IMR-90 (cell line): ENCODE results near the gene MYBL2. TPM values are rescaled to one million over a fixed set of nuclear protein-coding genes. Genes with fewer than 3 reads are reported as not detected.

ENCODE experiments used
- ATAC-seq: fragments of 200-7000 bp; cut with Tn5 transposase; 2 replicates; pipeline ENCODE4 v1.9.1; 2020; ENCODE audit warnings: low read depth, mild to moderate bottlenecking, moderate library complexity
- BruUV-seq: library from RNA; stranded (reverse); fragments of 400-500 nt; replicated peaks from 2 replicates; lab custom pipeline; 2021; lab: Mats Ljungman, UMichigan
- CTCF ChIA-PET: fragments of 300-600 bp; formaldehyde crosslinking; extraction: SDS; loops from one replicate; lab custom pipeline; 2021; ENCODE audit warnings: antibody characterized with exemption; lab: Yijun Ruan, JAX
- POLR2A ChIA-PET: fragments of 300-600 bp; sonication (Branson Sonifier 250); formaldehyde crosslinking; loops from one replicate; lab custom pipeline; 2022; ENCODE audit warnings: antibody characterized with exemption; ENCODE audit not compliant: unreplicated experiment; lab: Charles Lee
- DNase-seq: peaks from one replicate; pipeline ENCODE4 v3.0.0; 2013
- H2AFZ ChIP-seq: replicated peaks from 2 replicates; pipeline ENCODE3; 2013; ENCODE audit warnings: low read length, mild to moderate bottlenecking; ENCODE audit not compliant: poor library complexity
- H2AK5ac ChIP-seq: 2 replicates; pipeline ENCODE4 v1.6.1; 2013; ENCODE audit warnings: low read depth, low read length, inconsistent platforms
- H2AK9ac ChIP-seq: replicated peaks from 2 replicates; pipeline ENCODE3; 2013; ENCODE audit warnings: mild to moderate bottlenecking, low read depth, low read length, moderate library complexity; ENCODE audit not compliant: poor library complexity
- H2BK120ac ChIP-seq: 2 replicates; pipeline ENCODE4 v1.6.1; 2013; ENCODE audit warnings: low read depth, low read length, inconsistent platforms
- H2BK15ac ChIP-seq: 3 replicates; pipeline ENCODE4 v1.6.1; 2013; ENCODE audit warnings: low read depth, low read length, inconsistent platforms
- H2BK20ac ChIP-seq: 2 replicates; pipeline ENCODE4 v1.6.1; 2013; ENCODE audit warnings: low read depth, mild to moderate bottlenecking, inconsistent platforms, low read length, moderate library complexity
- H2BK5ac ChIP-seq: 2 replicates; pipeline ENCODE4 v1.6.1; 2013; ENCODE audit warnings: mild to moderate bottlenecking, low read depth, low read length, inconsistent platforms; ENCODE audit not compliant: poor library complexity, severe bottlenecking
- H3K14ac ChIP-seq: replicated peaks from 2 replicates; pipeline ENCODE4 v1.6.1; 2013; ENCODE audit warnings: low read depth, low read length, inconsistent platforms
- H3K18ac ChIP-seq: 2 replicates; pipeline ENCODE4 v1.6.1; 2013; ENCODE audit warnings: low read depth, low read length, control low read depth
- H3K23ac ChIP-seq: 2 replicates; pipeline ENCODE4 v1.6.1; 2013; ENCODE audit warnings: low read depth, low read length, inconsistent platforms
- H3K27ac ChIP-seq: 2 replicates; pipeline ENCODE4 v1.5.1; 2013; ENCODE audit warnings: mild to moderate bottlenecking, control low read depth, low read length; ENCODE audit not compliant: insufficient read depth
- H3K27me3 ChIP-seq: 2 replicates; pipeline ENCODE4 v1.6.1; 2013; ENCODE audit warnings: low read length; ENCODE audit not compliant: control insufficient read depth, insufficient read depth
- H3K36me3 ChIP-seq: 2 replicates; pipeline ENCODE4 v1.6.1; 2013; ENCODE audit warnings: low read length, mixed read lengths; ENCODE audit not compliant: control insufficient read depth, insufficient read depth
- H3K4ac ChIP-seq: 2 replicates; pipeline ENCODE4 v1.6.1; 2013; ENCODE audit warnings: low read depth, low read length, inconsistent platforms
- H3K4me1 ChIP-seq: 2 replicates; pipeline ENCODE4 v1.6.1; 2013; ENCODE audit warnings: low read length, mixed read lengths; ENCODE audit not compliant: control insufficient read depth, insufficient read depth
- H3K4me2 ChIP-seq: 2 replicates; pipeline ENCODE4 v1.6.1; 2013; ENCODE audit warnings: low read depth, mild to moderate bottlenecking, control low read depth, low read length, moderate library complexity
- H3K4me3 ChIP-seq: 2 replicates; pipeline ENCODE4 v1.5.1; 2013; ENCODE audit warnings: low read depth, mild to moderate bottlenecking, control low read depth, low read length, moderate library complexity; ENCODE audit not compliant: insufficient read depth
- H3K56ac ChIP-seq: 2 replicates; pipeline ENCODE4 v1.6.1; 2013; ENCODE audit warnings: low read length, inconsistent platforms; ENCODE audit not compliant: insufficient read depth; ENCODE audit errors: extremely low read depth
- H3K79me1 ChIP-seq, 2 experiments: 2 replicates each; pipeline ENCODE4 v1.6.1; 2013; ENCODE audit warnings: low read length in 2 of 2, inconsistent platforms in 1 of 2, low read depth in 1 of 2
- H3K9ac ChIP-seq: 2 replicates; pipeline ENCODE4 v1.6.1; 2013; ENCODE audit warnings: low read depth, low read length, control low read depth
- H3K9me1 ChIP-seq: 2 replicates; pipeline ENCODE4 v1.6.1; 2013; ENCODE audit warnings: low read length, inconsistent platforms; ENCODE audit not compliant: insufficient read depth
- H3K9me3 ChIP-seq: 2 replicates; pipeline ENCODE4 v1.6.1; 2013; ENCODE audit warnings: low read length; ENCODE audit not compliant: control insufficient read depth, insufficient read depth
- H4K20me1 ChIP-seq: 2 replicates; pipeline ENCODE4 v1.6.1; 2013; ENCODE audit warnings: low read length, inconsistent platforms; ENCODE audit not compliant: insufficient read depth
- H4K5ac ChIP-seq: 2 replicates; pipeline ENCODE4 v1.6.1; 2013; ENCODE audit warnings: mild to moderate bottlenecking, low read depth, low read length, control low read depth
- H4K8ac ChIP-seq, 2 experiments: 2 replicates each; pipeline ENCODE4 v1.6.1; 2013; ENCODE audit warnings: low read depth in 2 of 2, low read length in 2 of 2, control low read depth in 1 of 2, inconsistent platforms in 1 of 2
- H4K91ac ChIP-seq: 2 replicates; pipeline ENCODE4 v1.6.1; 2013; ENCODE audit warnings: low read depth, low read length, inconsistent platforms; ENCODE audit not compliant: insufficient read depth
- BHLHE40 ChIP-seq: fragments of 150-350 bp; IDR thresholded peaks from 2 replicates; pipeline ENCODE4 v1.6.1; 2016; ENCODE audit warnings: mild to moderate bottlenecking, low read depth, low read length
- CEBPB ChIP-seq: IDR thresholded peaks from 2 replicates; pipeline ENCODE4 v1.6.1; 2012; ENCODE audit warnings: low read depth, low read length, improper control_type of control experiment
- CHD1 ChIP-seq: IDR thresholded peaks from 2 replicates; pipeline ENCODE4 v1.6.1; 2012; ENCODE audit warnings: low read depth, low read length, improper control_type of control experiment
- ELK1 ChIP-seq: fragments of 150-350 bp; IDR thresholded peaks from 2 replicates; pipeline ENCODE4 v1.6.1; 2016; ENCODE audit warnings: low read depth, mild to moderate bottlenecking, low read length, moderate library complexity, borderline replicate concordance
- FOS ChIP-seq: fragments of 150-350 bp; IDR thresholded peaks from 2 replicates; pipeline ENCODE4 v1.6.1; 2016; ENCODE audit warnings: low read depth, low read length
- MAFK ChIP-seq: IDR thresholded peaks from 2 replicates; pipeline ENCODE4 v1.6.1; 2012; ENCODE audit warnings: low read depth, low read length, improper control_type of control experiment
- MAZ ChIP-seq: IDR thresholded peaks from 2 replicates; pipeline ENCODE4 v1.6.1; 2012; ENCODE audit warnings: low read depth, mild to moderate bottlenecking, low read length, improper control_type of control experiment, moderate library complexity, borderline replicate concordance
- MXI1 ChIP-seq: IDR thresholded peaks from 2 replicates; pipeline ENCODE4 v1.6.1; 2012; ENCODE audit warnings: low read depth, mild to moderate bottlenecking, low read length, moderate library complexity, borderline replicate concordance
- NFE2L2 ChIP-seq: fragments of 150-350 bp; IDR thresholded peaks from 2 replicates; pipeline ENCODE4 v1.6.1; 2016; ENCODE audit warnings: low read depth, mild to moderate bottlenecking, low read length
- POLR2A ChIP-seq: IDR thresholded peaks from 2 replicates; pipeline ENCODE4 v1.6.1; 2012; ENCODE audit warnings: mild to moderate bottlenecking, low read depth, low read length
- RAD21 ChIP-seq: IDR thresholded peaks from 2 replicates; pipeline ENCODE4 v1.6.1; 2012; ENCODE audit warnings: low read length, improper control_type of control experiment
- RCOR1 ChIP-seq: IDR thresholded peaks from 2 replicates; pipeline ENCODE4 v1.6.1; 2012; ENCODE audit warnings: mild to moderate bottlenecking, low read length, improper control_type of control experiment; ENCODE audit not compliant: insufficient replicate concordance
- RFX5 ChIP-seq: IDR thresholded peaks from 2 replicates; pipeline ENCODE4 v1.8.0; 2012; ENCODE audit warnings: low read depth, mild to moderate bottlenecking, low read length, moderate library complexity
- SMC3 ChIP-seq: fragments of 150-350 bp; IDR thresholded peaks from 2 replicates; pipeline ENCODE4 v1.6.1; 2016; ENCODE audit warnings: low read depth, mild to moderate bottlenecking, antibody characterized with exemption, low read length, moderate library complexity
- USF2 ChIP-seq: fragments of 150-350 bp; IDR thresholded peaks from 2 replicates; pipeline ENCODE4 v1.6.1; 2017; ENCODE audit warnings: mild to moderate bottlenecking, antibody characterized with exemption, low read length, low read depth
- WGBS, 2 experiments: methylation state at CpG; one replicate each; pipeline versions ENCODE4 v1.1.5 to v1.1.7; 2013; ENCODE audit warnings: missing lambda C conversion rate in 2 of 2; ENCODE audit not compliant: insufficient read length in 1 of 2; ENCODE audit errors: extremely low coverage in 2 of 2; 5-methylcytosine and 5-hydroxymethylcytosine counted together
- dilution Hi-C: fragments of 300-500 bp; cut with HindIII; formaldehyde crosslinking; loops from one replicate; pipeline ENCODE4 v1.14.3; 2018; ENCODE audit warnings: low sequenced_read_pairs; ENCODE audit not compliant: unreplicated experiment
- in situ Hi-C: fragments of 300-500 bp; cut with MboI; formaldehyde crosslinking; loops from 3 replicates; pipeline ENCODE4 v1.14.3; 2019; ENCODE audit warnings: low sequenced_read_pairs, inconsistent platforms, mixed read lengths
- intact Hi-C: fragments of 100-400 bp; cut with micrococcal nuclease; formaldehyde crosslinking; loops from 2 replicates; pipeline ENCODE4 v1.10.0; 2022
- polyA plus RNA-seq, 3 experiments: library from polyadenylated mRNA; depleted of rRNA; stranded (reverse); fragments of >200 nt; gene quantifications; 2 replicates each; pipeline ENCODE4 v1.2.3, GENCODE V29; 2012; ENCODE audit warnings: low replicate concordance in 1 of 3
- total RNA-seq: library from RNA; depleted of rRNA; stranded (reverse); fragments of >200 nt; gene quantifications from 2 replicates; pipeline ENCODE4 v1.2.3, GENCODE V29; 2012
- TF ChIP-seq, protein P1 (sequence below): conservative IDR thresholded peaks from 2 replicates; pipeline ENCODE4 v1.5.1; 2012; ENCODE audit warnings: mild to moderate bottlenecking, low read depth, low read length, improper control_type of control experiment

The MYBL2 gene
- total and polyA plus RNA-seq, 2 of the 4 experiments (the other 2 are of a cell fraction) = 12.4 to 23.1 TPM

- H3K56ac ChIP-seq = no peak overlapping the region
- BruUV-seq = no TSS peak
These were observed 27.8 kb downstream of the MYBL2 start for GRCh38 chr20:43694763-43695162.

More at GRCh38 chr20:43694763-43695162, 27.8 kb downstream of the MYBL2 start:
- Histone ChIP-seq H3K36me3 (no peaks in the 10 kb centered on the region), H3K27me3 (no peaks in the 10 kb centered on the region), H2BK120ac (no peak overlapping the region), H3K4ac (no peak overlapping the region), H3K4me2 (no peak overlapping the region), H3K79me1 (no peaks in the 10 kb centered on the region), H3K18ac (no peak overlapping the region), H3K9ac (no peak overlapping the region), H4K91ac (no peak overlapping the region), H2BK15ac (no peak overlapping the region), H3K23ac (no peak overlapping the region), H3K9me3 (no peaks in the 10 kb centered on the region), H2BK5ac (no peak overlapping the region), H2AK9ac (no peak overlapping the region), H2AK5ac (no peak overlapping the region), H3K9me1 (no peaks in the 10 kb centered on the region), H2AFZ (no peak overlapping the region), H3K4me1 (no peaks in the 10 kb centered on the region), H4K8ac (no peak overlapping the region), H3K14ac (no peak overlapping the region), H4K20me1 (no peaks in the 10 kb centered on the region; the same call in 1 of the 2 replicates), H2BK20ac (no peak overlapping the region), H3K27ac (no peak overlapping the region), H4K5ac (no peak overlapping the region), H3K4me3 (no peak overlapping the region)
- WGBS, 2 experiments = no CpG with 5 or more reads among the region's 3 CpGs
- DNase-seq (no peak), ATAC-seq (no peak)
- ChIA-PET POLR2A (no interaction called here), CTCF (no interaction called here)
- in situ Hi-C loops (loop anchor here (10.0 kb wide), 1 partner anchor 160 kb away; no protein-coding TSS in a partner anchor), dilution Hi-C loops (no loop called here), intact Hi-C loops (no loop called here)
- TF ChIP-seq ELK1 = no peak
- no peak for TF ChIP-seq MAZ
- no peak for TF ChIP-seq SMC3
- TF ChIP-seq RAD21 = no peak
- TF ChIP-seq POLR2A = no peak
- TF ChIP-seq MXI1 = no peak
- TF ChIP-seq, protein P1, sequence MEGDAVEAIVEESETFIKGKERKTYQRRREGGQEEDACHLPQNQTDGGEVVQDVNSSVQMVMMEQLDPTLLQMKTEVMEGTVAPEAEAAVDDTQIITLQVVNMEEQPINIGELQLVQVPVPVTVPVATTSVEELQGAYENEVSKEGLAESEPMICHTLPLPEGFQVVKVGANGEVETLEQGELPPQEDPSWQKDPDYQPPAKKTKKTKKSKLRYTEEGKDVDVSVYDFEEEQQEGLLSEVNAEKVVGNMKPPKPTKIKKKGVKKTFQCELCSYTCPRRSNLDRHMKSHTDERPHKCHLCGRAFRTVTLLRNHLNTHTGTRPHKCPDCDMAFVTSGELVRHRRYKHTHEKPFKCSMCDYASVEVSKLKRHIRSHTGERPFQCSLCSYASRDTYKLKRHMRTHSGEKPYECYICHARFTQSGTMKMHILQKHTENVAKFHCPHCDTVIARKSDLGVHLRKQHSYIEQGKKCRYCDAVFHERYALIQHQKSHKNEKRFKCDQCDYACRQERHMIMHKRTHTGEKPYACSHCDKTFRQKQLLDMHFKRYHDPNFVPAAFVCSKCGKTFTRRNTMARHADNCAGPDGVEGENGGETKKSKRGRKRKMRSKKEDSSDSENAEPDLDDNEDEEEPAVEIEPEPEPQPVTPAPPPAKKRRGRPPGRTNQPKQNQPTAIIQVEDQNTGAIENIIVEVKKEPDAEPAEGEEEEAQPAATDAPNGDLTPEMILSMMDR = no peak
- no peak for TF ChIP-seq FOS
- TF ChIP-seq NFE2L2 = no peak
- no peak for TF ChIP-seq CEBPB
- no peak for TF ChIP-seq RFX5
- TF ChIP-seq MAFK = no peak
- TF ChIP-seq RCOR1 = no peak
- TF ChIP-seq CHD1 = no peak
- TF ChIP-seq BHLHE40 = no peak
- no peak for TF ChIP-seq USF2
